Measurements from ENCODE around the gene EHMT1. TPM values are rescaled to one million over a fixed set of nuclear protein-coding genes. Genes with fewer than 3 reads are reported as not detected.

The EHMT1 gene
- total and polyA plus RNA-seq, 9 of the 15 experiments (the other 6 are each of a cell fraction or from before 2014, with no cell fraction given), result 2.2 to 76.0 (median 36.4) TPM

GRCh38 chr9:137764171-137764671 is 145.4 kb downstream of the EHMT1 start (continued):
- no peak for TF ChIP-seq MGA (IDR thresholded peaks at IDR 0.05)
- TF ChIP-seq FOXK1 (CRISPR knock-in tag; IDR thresholded peaks at IDR 0.05; ENCODE audit: borderline replicate concordance), result no peak
- TF ChIP-seq TCF7 (IDR thresholded peaks at IDR 0.05; ENCODE audit: borderline replicate concordance), result no peak
- no peak for TF ChIP-seq ARID3A (IDR thresholded peaks at IDR 0.05; ENCODE audit: borderline replicate concordance, low read depth, low read length)
- TF ChIP-seq ZNF347 (CRISPR knock-in tag; IDR thresholded peaks at IDR 0.05; ENCODE audit: low read depth), result no peak
- no peak for TF ChIP-seq ARHGAP35 (IDR thresholded peaks at IDR 0.05; ENCODE audit: partially characterized antibody)
- TF ChIP-seq CREB5 (CRISPR knock-in tag; IDR thresholded peaks at IDR 0.05), result no peak
